GM23338 (cell line): ENCODE data around the gene EEF1A1. TPM values are rescaled to one million over a fixed set of nuclear protein-coding genes. Genes with fewer than 3 reads are reported as not detected.
A peak's percentile ranks its signal among the peaks of the same experiment; 100 is the strongest.
"Not testable (repeated sequence)": the region's sequence is repeated elsewhere in the genome, so short reads cannot be mapped to it uniquely, and the experiment has no call there.

ENCODE experiments used
- ATAC-seq: fragments of 200-7000 bp; cut with Tn5 transposase; 3 replicates; pipeline ENCODE4 v1.9.1; 2020
- DNase-seq: peaks from one replicate; pipeline ENCODE4 v3.0.0-alpha.2; 2015; ENCODE audit warnings: low spot score
- H2AFZ ChIP-seq: fragments of 200-600 bp; sonication (generic); 2 replicates; pipeline ENCODE4 v1.8.0; 2016; ENCODE audit warnings: antibody characterized with exemption, mild to moderate bottlenecking, moderate library complexity
- H3F3A ChIP-seq: fragments of 200-600 bp; sonication (generic); replicated peaks from 2 replicates; pipeline ENCODE4 v1.8.0; 2017; ENCODE audit warnings: antibody characterized with exemption, mixed run types, low read depth
- H3K27ac ChIP-seq: fragments of 200-600 bp; sonication (generic); 2 replicates; pipeline ENCODE4 v1.6.1; 2016; ENCODE audit warnings: low read depth
- H3K27me3 ChIP-seq: fragments of 200-600 bp; sonication (generic); 2 replicates; pipeline ENCODE4 v1.8.0; 2016; ENCODE audit warnings: mild to moderate bottlenecking, mixed run types, moderate library complexity; ENCODE audit not compliant: insufficient read depth
- H3K36me3 ChIP-seq: fragments of 200-600 bp; sonication (generic); 2 replicates; pipeline ENCODE4 v1.8.0; 2016; ENCODE audit warnings: mild to moderate bottlenecking; ENCODE audit not compliant: insufficient read depth
- H3K4me1 ChIP-seq: fragments of 200-600 bp; sonication (generic); 2 replicates; pipeline ENCODE4 v1.8.0; 2016; ENCODE audit warnings: mild to moderate bottlenecking, moderate library complexity; ENCODE audit not compliant: insufficient read depth
- H3K4me2 ChIP-seq: fragments of 200-600 bp; sonication (generic); 2 replicates; pipeline ENCODE4 v1.7.1; 2017; ENCODE audit warnings: mixed run types
- H3K4me3 ChIP-seq: fragments of 200-600 bp; sonication (generic); 2 replicates; pipeline ENCODE4 v1.6.1; 2016; ENCODE audit warnings: mixed run types
- H3K79me2 ChIP-seq: fragments of 200-600 bp; sonication (generic); replicated peaks from 2 replicates; pipeline ENCODE4 v1.8.0; 2017; ENCODE audit warnings: mild to moderate bottlenecking; ENCODE audit not compliant: insufficient read depth
- H3K9me2 ChIP-seq: fragments of 200-600 bp; sonication (generic); 2 replicates; pipeline ENCODE4 v1.8.0; 2017; ENCODE audit not compliant: insufficient read depth
- H4K20me1 ChIP-seq: fragments of 200-600 bp; sonication (generic); replicated peaks from 2 replicates; pipeline ENCODE4 v1.8.0; 2017; ENCODE audit warnings: mild to moderate bottlenecking; ENCODE audit not compliant: insufficient read depth
- H3K27ac Mint-ChIP-seq: 2 replicates; pipeline ENCODE4 v1.8.0; 2020; ENCODE audit warnings: inconsistent platforms, mild to moderate bottlenecking, moderate library complexity, mixed read lengths
- H3K27me3 Mint-ChIP-seq: 3 replicates; pipeline ENCODE4 v1.8.0; 2022; ENCODE audit warnings: low read depth, mild to moderate bottlenecking, moderate library complexity, mixed read lengths, inconsistent platforms; ENCODE audit not compliant: insufficient read depth, poor library complexity
- H3K36me3 Mint-ChIP-seq: 3 replicates; pipeline ENCODE4 v1.8.0; 2021; ENCODE audit warnings: low read depth, mild to moderate bottlenecking, inconsistent platforms, moderate library complexity, mixed read lengths
- H3K4me1 Mint-ChIP-seq: 3 replicates; pipeline ENCODE4 v1.8.0; 2020; ENCODE audit warnings: mild to moderate bottlenecking, inconsistent platforms, mixed read lengths
- H3K4me3 Mint-ChIP-seq: 3 replicates; pipeline ENCODE4 v1.8.0; 2021; ENCODE audit warnings: moderate library complexity, mild to moderate bottlenecking, inconsistent platforms, mixed read lengths
- H3K9me3 Mint-ChIP-seq: 3 replicates; pipeline ENCODE4 v1.8.0; 2020; ENCODE audit warnings: moderate library complexity, mild to moderate bottlenecking, inconsistent platforms, mixed read lengths
- CREB1 ChIP-seq: fragments of 250-450 bp; sonication (Bioruptor Pico); IDR thresholded peaks from 2 replicates; pipeline ENCODE4 v1.5.0; 2020; ENCODE audit warnings: low read depth, mild to moderate bottlenecking, moderate library complexity
- ETS1 ChIP-seq: IDR thresholded peaks from 2 replicates; pipeline ENCODE4 v1.6.1; 2016; ENCODE audit warnings: antibody characterized with exemption
- JUNB ChIP-seq: IDR thresholded peaks from one replicate; pipeline ENCODE4 v1.6.1; 2016; ENCODE audit warnings: antibody characterized with exemption; ENCODE audit not compliant: unreplicated experiment
- NANOG ChIP-seq: IDR thresholded peaks from 2 replicates; pipeline ENCODE4 v1.6.1; 2016; ENCODE audit warnings: antibody characterized with exemption, borderline replicate concordance
- POLR2AphosphoS5 ChIP-seq: IDR thresholded peaks from 2 replicates; pipeline ENCODE4 v1.6.1; 2016; ENCODE audit warnings: antibody characterized with exemption, low read depth
- polyA plus RNA-seq: library from polyadenylated mRNA; unstranded; fragments of >200 nt; fragmentation: Nextera tagmentation; extraction: Ambion mirVana; gene quantifications from 2 replicates; pipeline ENCODE4 v1.2.1, GENCODE V29; 2016
- total RNA-seq: library from RNA; depleted of rRNA; stranded (reverse); fragments of >200 nt; shearing (Covaris generic); gene quantifications from 2 replicates; pipeline ENCODE4 v1.2.3, GENCODE V29; 2014
- TF ChIP-seq, protein P1 (sequence below): IDR thresholded peaks from one replicate; pipeline ENCODE4 v1.6.1; 2018; ENCODE audit warnings: antibody characterized with exemption; ENCODE audit not compliant: unreplicated experiment

EEF1A1 gene
- total and polyA plus RNA-seq, 2 experiments from 2014 or later: 7,677 to 12,342 TPM

DNA sequence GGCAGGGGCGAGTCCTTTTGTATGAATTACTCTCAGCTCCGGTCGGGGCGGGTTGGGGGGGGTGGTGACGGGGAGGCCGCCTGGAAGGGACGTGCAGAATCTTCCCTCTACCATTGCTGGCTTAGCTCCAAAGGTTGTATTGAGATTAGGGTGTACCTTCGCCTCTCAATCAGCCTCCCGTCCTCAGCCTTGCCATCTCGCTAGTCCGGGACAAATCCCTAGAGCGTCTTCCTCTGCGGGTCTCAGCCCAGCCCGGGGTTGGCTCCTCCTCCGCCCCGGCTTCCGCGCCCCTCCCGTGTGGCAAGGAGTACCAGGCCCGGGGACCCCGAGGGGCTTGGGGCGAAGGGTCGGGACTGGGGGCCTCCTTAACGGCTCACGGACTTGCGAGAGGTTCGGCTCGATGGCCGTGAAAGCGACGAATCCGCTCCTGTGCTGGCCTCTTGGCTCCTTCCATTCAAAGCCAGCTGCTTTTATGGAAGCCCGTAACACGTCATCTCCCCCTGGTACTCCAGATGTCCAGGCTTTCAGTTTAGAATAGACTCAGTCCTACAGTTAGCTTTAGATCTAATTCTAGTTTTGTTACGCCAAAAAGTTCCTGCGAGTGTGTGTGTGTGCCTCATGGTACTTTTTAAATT lies 636 bp upstream of the EEF1A1 start:
- peak overlapping the region; percentile 77 for H3K4me3 ChIP-seq
- peaks cover 49% of the 10 kb centered on the region for H3K79me2 ChIP-seq
- Mint-ChIP-seq H3K27ac (peak overlapping the region; percentile 99), H3K4me3 (peak overlapping the region; percentile 98), H3K27me3 (peaks cover 52% of the 10 kb centered on the region), H3K36me3 (peaks cover 49% of the 10 kb centered on the region), H3K4me1 (peaks cover 22% of the 10 kb centered on the region), H3K9me3 (peaks cover 31% of the 10 kb centered on the region)
- no peak overlapping the region for H2AFZ ChIP-seq
- peaks cover 16% of the 10 kb centered on the region; the same call in 1 of the 2 replicates for H3K4me1 ChIP-seq
- DNase-seq (peak; percentile 86), ATAC-seq (peak; percentile 61)
- H3F3A ChIP-seq: peaks cover 47% of the 10 kb centered on the region
- H3K36me3 ChIP-seq: peaks cover 41% of the 10 kb centered on the region
- H4K20me1 ChIP-seq: peaks cover 10% of the 10 kb centered on the region; the same call in 1 of the 2 replicates
- H3K27ac ChIP-seq: peak overlapping the region; percentile 98
- no peaks in the 10 kb centered on the region for H3K9me2 ChIP-seq
- peak overlapping the region; percentile 76 for H3K4me2 ChIP-seq
- TF ChIP-seq NANOG (no peak), ETS1 (no peak)
- TF ChIP-seq, protein P1, sequence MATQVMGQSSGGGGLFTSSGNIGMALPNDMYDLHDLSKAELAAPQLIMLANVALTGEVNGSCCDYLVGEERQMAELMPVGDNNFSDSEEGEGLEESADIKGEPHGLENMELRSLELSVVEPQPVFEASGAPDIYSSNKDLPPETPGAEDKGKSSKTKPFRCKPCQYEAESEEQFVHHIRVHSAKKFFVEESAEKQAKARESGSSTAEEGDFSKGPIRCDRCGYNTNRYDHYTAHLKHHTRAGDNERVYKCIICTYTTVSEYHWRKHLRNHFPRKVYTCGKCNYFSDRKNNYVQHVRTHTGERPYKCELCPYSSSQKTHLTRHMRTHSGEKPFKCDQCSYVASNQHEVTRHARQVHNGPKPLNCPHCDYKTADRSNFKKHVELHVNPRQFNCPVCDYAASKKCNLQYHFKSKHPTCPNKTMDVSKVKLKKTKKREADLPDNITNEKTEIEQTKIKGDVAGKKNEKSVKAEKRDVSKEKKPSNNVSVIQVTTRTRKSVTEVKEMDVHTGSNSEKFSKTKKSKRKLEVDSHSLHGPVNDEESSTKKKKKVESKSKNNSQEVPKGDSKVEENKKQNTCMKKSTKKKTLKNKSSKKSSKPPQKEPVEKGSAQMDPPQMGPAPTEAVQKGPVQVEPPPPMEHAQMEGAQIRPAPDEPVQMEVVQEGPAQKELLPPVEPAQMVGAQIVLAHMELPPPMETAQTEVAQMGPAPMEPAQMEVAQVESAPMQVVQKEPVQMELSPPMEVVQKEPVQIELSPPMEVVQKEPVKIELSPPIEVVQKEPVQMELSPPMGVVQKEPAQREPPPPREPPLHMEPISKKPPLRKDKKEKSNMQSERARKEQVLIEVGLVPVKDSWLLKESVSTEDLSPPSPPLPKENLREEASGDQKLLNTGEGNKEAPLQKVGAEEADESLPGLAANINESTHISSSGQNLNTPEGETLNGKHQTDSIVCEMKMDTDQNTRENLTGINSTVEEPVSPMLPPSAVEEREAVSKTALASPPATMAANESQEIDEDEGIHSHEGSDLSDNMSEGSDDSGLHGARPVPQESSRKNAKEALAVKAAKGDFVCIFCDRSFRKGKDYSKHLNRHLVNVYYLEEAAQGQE: no peak
- no peaks in the 10 kb centered on the region for H3K27me3 ChIP-seq

- peaks cover 65% of the 10 kb centered on the region for H3K27me3 Mint-ChIP-seq
- Histone ChIP-seq H2AFZ (no peak overlapping the region), H3K4me1 (peaks cover 16% of the 10 kb centered on the region; the same call in 1 of the 2 replicates), H3K4me3 (peak overlapping the region; percentile 77), H4K20me1 (peaks cover 10% of the 10 kb centered on the region; the same call in 1 of the 2 replicates), H3K9me2 (no peaks in the 10 kb centered on the region), H3K27ac (peak overlapping the region; percentile 99), H3K79me2 (peaks cover 49% of the 10 kb centered on the region), H3F3A (peaks cover 61% of the 10 kb centered on the region), H3K36me3 (peaks cover 45% of the 10 kb centered on the region), H3K27me3 (no peaks in the 10 kb centered on the region), H3K4me2 (peak overlapping the region; percentile 93)
- H3K36me3 Mint-ChIP-seq: peaks cover 63% of the 10 kb centered on the region
- TF ChIP-seq CREB1 (CRISPR knock-in tag) (0 out of 2 replicates have a peak, but pooled peaks have one; percentile 10), POLR2AphosphoS5 (peak; percentile 47), JUNB (no peak)
- ATAC-seq (peak; percentile 5), DNase-seq (peak; percentile 57)
- H3K4me3 Mint-ChIP-seq: peak overlapping the region; percentile 98
- H3K27ac Mint-ChIP-seq: peak overlapping the region; percentile 100
- H3K9me3 Mint-ChIP-seq: peaks cover 34% of the 10 kb centered on the region
- H3K4me1 Mint-ChIP-seq: peaks cover 33% of the 10 kb centered on the region
These were observed 725 bp downstream of the EEF1A1 start for GRCh38 chr6:73519926-73520687.

- peaks cover 34% of the 10 kb centered on the region for H3K4me1 Mint-ChIP-seq
- DNase-seq: not testable (repeated sequence)
- H4K20me1 ChIP-seq: peaks cover 10% of the 10 kb centered on the region; the same call in 1 of the 2 replicates
These were observed 1.6 kb downstream of the EEF1A1 start for GRCh38 chr6:73518982-73519881.

More at GRCh38 chr6:73518982-73519881, 1.6 kb downstream of the EEF1A1 start:
- H2AFZ ChIP-seq, ATAC-seq, H3K9me2 ChIP-seq, H3K27me3 ChIP-seq: not testable (repeated sequence)
- Mint-ChIP-seq H3K36me3 (peaks cover 70% of the 10 kb centered on the region), H3K27ac (peak overlapping the region; percentile 100), H3K4me3 (peak overlapping the region; percentile 98), H3K27me3 (peaks cover 74% of the 10 kb centered on the region), H3K9me3 (peaks cover 34% of the 10 kb centered on the region)
- H3K36me3 ChIP-seq: peaks cover 45% of the 10 kb centered on the region
- H3K4me2 ChIP-seq: peak overlapping the region; percentile 93
- H3K4me3 ChIP-seq: peak overlapping the region; percentile 77
- peak overlapping the region; percentile 99 for H3K27ac ChIP-seq
- peaks cover 66% of the 10 kb centered on the region for H3F3A ChIP-seq
- H3K4me1 ChIP-seq: peaks cover 14% of the 10 kb centered on the region; the same call in 1 of the 2 replicates
- peaks cover 49% of the 10 kb centered on the region for H3K79me2 ChIP-seq
